Smooth muscle cell (in vitro differentiated cells): Measurements from ENCODE around the gene SMYD3. TPM values are rescaled to one million over a fixed set of nuclear protein-coding genes. Genes with fewer than 3 reads are reported as not detected.

Experiments
- DNase-seq: peaks from one replicate; lab custom pipeline; 2025; ENCODE audit not compliant: unreplicated experiment; lab: John Stamatoyannopoulos, UW
- H2AFZ ChIP-seq: fragments of 200-600 bp; sonication (generic); 2 replicates; pipeline ENCODE4 v1.6.0; 2016; ENCODE audit warnings: antibody characterized with exemption, low read depth, mild to moderate bottlenecking
- H3F3A ChIP-seq: fragments of 200-600 bp; sonication (generic); 2 replicates; pipeline ENCODE4 v1.6.0; 2017; ENCODE audit warnings: antibody characterized with exemption, low read depth
- H3K27ac ChIP-seq: fragments of 200-600 bp; sonication (generic); 2 replicates; pipeline ENCODE4 v1.5.1; 2016; ENCODE audit warnings: low read depth, mild to moderate bottlenecking
- H3K27me3 ChIP-seq: fragments of 200-600 bp; sonication (generic); 2 replicates; pipeline ENCODE4 v1.6.1; 2016; ENCODE audit warnings: low read depth, mild to moderate bottlenecking
- H3K36me3 ChIP-seq: fragments of 200-600 bp; sonication (generic); 2 replicates; pipeline ENCODE4 v1.5.1; 2016; ENCODE audit warnings: low read depth
- H3K4me1 ChIP-seq: fragments of 200-600 bp; sonication (generic); 2 replicates; pipeline ENCODE4 v1.5.1; 2016; ENCODE audit warnings: low read depth
- H3K4me2 ChIP-seq: fragments of 200-600 bp; sonication (generic); 2 replicates; pipeline ENCODE4 v1.6.0; 2016; ENCODE audit warnings: mild to moderate bottlenecking
- H3K4me3 ChIP-seq: fragments of 200-600 bp; sonication (generic); 2 replicates; pipeline ENCODE4 v1.5.1; 2016; ENCODE audit warnings: mild to moderate bottlenecking
- H3K79me2 ChIP-seq: fragments of 200-600 bp; sonication (generic); 2 replicates; pipeline ENCODE4 v1.6.0; 2016; ENCODE audit warnings: low read depth, mild to moderate bottlenecking
- H3K9ac ChIP-seq: fragments of 200-600 bp; sonication (generic); 2 replicates; pipeline ENCODE4 v1.6.0; 2016; ENCODE audit warnings: low read depth
- H3K9me3 ChIP-seq: fragments of 200-600 bp; sonication (generic); replicated peaks from 2 replicates; pipeline ENCODE4 v1.5.1; 2016; ENCODE audit warnings: low read depth
- H4K20me1 ChIP-seq: fragments of 200-600 bp; sonication (generic); 2 replicates; pipeline ENCODE4 v1.6.0; 2016; ENCODE audit warnings: low read depth
- CTCF ChIP-seq: fragments of 200-600 bp; sonication (generic); IDR thresholded peaks from 2 replicates; pipeline ENCODE4 v1.5.1; 2017; ENCODE audit warnings: borderline replicate concordance, mild to moderate bottlenecking, antibody characterized with exemption; ENCODE audit not compliant: insufficient read depth, poor library complexity, severe bottlenecking
- WGBS: methylation state at CpG from one replicate; pipeline ENCODE4 v1.1.7; 2016; ENCODE audit warnings: low lambda C conversion rate; 5-methylcytosine and 5-hydroxymethylcytosine counted together
- polyA plus RNA-seq: library from polyadenylated mRNA; unstranded; fragments of >200 nt; fragmentation: Nextera tagmentation; extraction: Ambion mirVana; gene quantifications from 2 replicates; pipeline ENCODE4 v1.2.1, GENCODE V29; 2016
- total RNA-seq: library from RNA; depleted of rRNA; stranded (reverse); fragments of >200 nt; gene quantifications from 2 replicates; pipeline ENCODE4 v1.2.3, GENCODE V29; 2014

SMYD3 gene
- total and polyA plus RNA-seq, 2 experiments from 2014 or later, result 162 to 301 TPM

GRCh38 chr1:246146804-246147523 lies 360.1 kb downstream of the SMYD3 start:
- Histone ChIP-seq H3K4me2 (no peak overlapping the region), H3K27ac (no peak overlapping the region), H3K27me3 (no peaks in the 10 kb centered on the region), H3K4me3 (no peak overlapping the region), H3K9ac (no peak overlapping the region), H4K20me1 (no peaks in the 10 kb centered on the region), H3K79me2 (no peaks in the 10 kb centered on the region), H3K4me1 (no peaks in the 10 kb centered on the region), H3F3A (no peaks in the 10 kb centered on the region), H3K9me3 (no peaks in the 10 kb centered on the region), H3K36me3 (no peaks in the 10 kb centered on the region), H2AFZ (no peak overlapping the region)
- WGBS, result 96% methylated on average over 25 of the region's 25 CpGs
- no peak for DNase-seq
- no peak for TF ChIP-seq CTCF

GRCh38 chr1:246145900-246146299 lies 361.2 kb downstream of the SMYD3 start:
- no peak overlapping the region for H3K4me3 ChIP-seq
- WGBS, result 97% methylated on average over 4 of the region's 4 CpGs
- H3K4me1 ChIP-seq, result no peaks in the 10 kb centered on the region
- no peaks in the 10 kb centered on the region for H3K36me3 ChIP-seq
- no peaks in the 10 kb centered on the region for H3F3A ChIP-seq
- no peak overlapping the region for H2AFZ ChIP-seq
- H3K27me3 ChIP-seq, result no peaks in the 10 kb centered on the region
- no peak overlapping the region for H3K9ac ChIP-seq
- H3K27ac ChIP-seq, result no peak overlapping the region
- no peak for TF ChIP-seq CTCF
- no peak for DNase-seq
- no peaks in the 10 kb centered on the region for H4K20me1 ChIP-seq
- H3K9me3 ChIP-seq, result no peaks in the 10 kb centered on the region
- H3K4me2 ChIP-seq, result no peak overlapping the region
- no peaks in the 10 kb centered on the region for H3K79me2 ChIP-seq

- Histone ChIP-seq H3K79me2 (no peaks in the 10 kb centered on the region), H3K9ac (no peak overlapping the region), H4K20me1 (no peaks in the 10 kb centered on the region), H2AFZ (no peak overlapping the region), H3K27ac (no peak overlapping the region), H3F3A (no peaks in the 10 kb centered on the region), H3K27me3 (no peaks in the 10 kb centered on the region), H3K4me1 (no peaks in the 10 kb centered on the region), H3K36me3 (no peaks in the 10 kb centered on the region), H3K4me3 (no peak overlapping the region), H3K9me3 (no peaks in the 10 kb centered on the region), H3K4me2 (no peak overlapping the region)
- WGBS, result 96% methylated on average over 3 of the region's 3 CpGs
- TF ChIP-seq CTCF, result no peak
- no peak for DNase-seq
These were observed 362.1 kb downstream of the SMYD3 start for GRCh38 chr1:246144931-246145330.

- no peaks in the 10 kb centered on the region for H4K20me1 ChIP-seq
- H3K36me3 ChIP-seq, result no peaks in the 10 kb centered on the region
- H3K27me3 ChIP-seq, result no peaks in the 10 kb centered on the region
- no peak overlapping the region for H2AFZ ChIP-seq
- no peak for DNase-seq
- H3F3A ChIP-seq, result no peaks in the 10 kb centered on the region
- H3K4me1 ChIP-seq, result peaks cover 10% of the 10 kb centered on the region
- H3K79me2 ChIP-seq, result no peaks in the 10 kb centered on the region
- no peak overlapping the region for H3K4me3 ChIP-seq
- H3K27ac ChIP-seq, result peak overlapping the region; percentile 70
- peak overlapping the region; percentile 65 for H3K4me2 ChIP-seq
- 36% methylated on average over 10 of the region's 10 CpGs for WGBS
- peak overlapping the region; percentile 40 for H3K9ac ChIP-seq
- no peaks in the 10 kb centered on the region for H3K9me3 ChIP-seq
- no peak for TF ChIP-seq CTCF
These were observed 364.7 kb downstream of the SMYD3 start for GRCh38 chr1:246142320-246142893.
